Smooth muscle cell (in vitro differentiated cells): Measurements from ENCODE around the gene TMPRSS11D. TPM values are rescaled to one million over a fixed set of nuclear protein-coding genes. Genes with fewer than 3 reads are reported as not detected.

Experiments
- DNase-seq: peaks from one replicate; lab custom pipeline; 2025; ENCODE audit not compliant: unreplicated experiment; lab: John Stamatoyannopoulos, UW
- H2AFZ ChIP-seq: fragments of 200-600 bp; sonication (generic); 2 replicates; pipeline ENCODE4 v1.6.0; 2016; ENCODE audit warnings: antibody characterized with exemption, low read depth, mild to moderate bottlenecking
- H3F3A ChIP-seq: fragments of 200-600 bp; sonication (generic); 2 replicates; pipeline ENCODE4 v1.6.0; 2017; ENCODE audit warnings: antibody characterized with exemption, low read depth
- H3K27ac ChIP-seq: fragments of 200-600 bp; sonication (generic); 2 replicates; pipeline ENCODE4 v1.5.1; 2016; ENCODE audit warnings: low read depth, mild to moderate bottlenecking
- H3K27me3 ChIP-seq: fragments of 200-600 bp; sonication (generic); 2 replicates; pipeline ENCODE4 v1.6.1; 2016; ENCODE audit warnings: low read depth, mild to moderate bottlenecking
- H3K36me3 ChIP-seq: fragments of 200-600 bp; sonication (generic); 2 replicates; pipeline ENCODE4 v1.5.1; 2016; ENCODE audit warnings: low read depth
- H3K4me1 ChIP-seq: fragments of 200-600 bp; sonication (generic); 2 replicates; pipeline ENCODE4 v1.5.1; 2016; ENCODE audit warnings: low read depth
- H3K4me2 ChIP-seq: fragments of 200-600 bp; sonication (generic); 2 replicates; pipeline ENCODE4 v1.6.0; 2016; ENCODE audit warnings: mild to moderate bottlenecking
- H3K4me3 ChIP-seq: fragments of 200-600 bp; sonication (generic); 2 replicates; pipeline ENCODE4 v1.5.1; 2016; ENCODE audit warnings: mild to moderate bottlenecking
- H3K79me2 ChIP-seq: fragments of 200-600 bp; sonication (generic); 2 replicates; pipeline ENCODE4 v1.6.0; 2016; ENCODE audit warnings: low read depth, mild to moderate bottlenecking
- H3K9ac ChIP-seq: fragments of 200-600 bp; sonication (generic); 2 replicates; pipeline ENCODE4 v1.6.0; 2016; ENCODE audit warnings: low read depth
- H3K9me3 ChIP-seq: fragments of 200-600 bp; sonication (generic); replicated peaks from 2 replicates; pipeline ENCODE4 v1.5.1; 2016; ENCODE audit warnings: low read depth
- H4K20me1 ChIP-seq: fragments of 200-600 bp; sonication (generic); 2 replicates; pipeline ENCODE4 v1.6.0; 2016; ENCODE audit warnings: low read depth
- CTCF ChIP-seq: fragments of 200-600 bp; sonication (generic); IDR thresholded peaks from 2 replicates; pipeline ENCODE4 v1.5.1; 2017; ENCODE audit warnings: borderline replicate concordance, mild to moderate bottlenecking, antibody characterized with exemption; ENCODE audit not compliant: insufficient read depth, poor library complexity, severe bottlenecking
- WGBS: methylation state at CpG from one replicate; pipeline ENCODE4 v1.1.7; 2016; ENCODE audit warnings: low lambda C conversion rate; 5-methylcytosine and 5-hydroxymethylcytosine counted together
- polyA plus RNA-seq: library from polyadenylated mRNA; unstranded; fragments of >200 nt; fragmentation: Nextera tagmentation; extraction: Ambion mirVana; gene quantifications from 2 replicates; pipeline ENCODE4 v1.2.1, GENCODE V29; 2016
- total RNA-seq: library from RNA; depleted of rRNA; stranded (reverse); fragments of >200 nt; gene quantifications from 2 replicates; pipeline ENCODE4 v1.2.3, GENCODE V29; 2014

TMPRSS11D gene
- total and polyA plus RNA-seq, 2 experiments from 2014 or later: not detected

- no peak overlapping the region for H2AFZ ChIP-seq
- no peak for DNase-seq
- no peak overlapping the region for H3K4me3 ChIP-seq
- 90% methylated on average over 5 of the region's 5 CpGs for WGBS
- H3K4me1 ChIP-seq: peaks cover 12% of the 10 kb centered on the region
- no peak overlapping the region for H3K9ac ChIP-seq
- TF ChIP-seq CTCF: no peak
- no peak overlapping the region for H3K4me2 ChIP-seq
- H3K9me3 ChIP-seq: no peaks in the 10 kb centered on the region
- no peaks in the 10 kb centered on the region for H3K36me3 ChIP-seq
- H4K20me1 ChIP-seq: no peaks in the 10 kb centered on the region
- peaks cover 3% of the 10 kb centered on the region for H3F3A ChIP-seq
- H3K27me3 ChIP-seq: no peaks in the 10 kb centered on the region
- H3K79me2 ChIP-seq: no peaks in the 10 kb centered on the region
- no peak overlapping the region for H3K27ac ChIP-seq
These were observed 344 bp downstream of the TMPRSS11D start for GRCh38 chr4:67883458-67883857.

GRCh38 chr4:67880866-67881610 is 2.8 kb downstream of the TMPRSS11D start:
- Histone ChIP-seq H3K27ac (no peak overlapping the region), H2AFZ (no peak overlapping the region), H3K4me3 (no peak overlapping the region), H4K20me1 (no peaks in the 10 kb centered on the region), H3K4me2 (no peak overlapping the region), H3K4me1 (peaks cover 9% of the 10 kb centered on the region), H3F3A (peaks cover 3% of the 10 kb centered on the region), H3K36me3 (no peaks in the 10 kb centered on the region), H3K9me3 (no peaks in the 10 kb centered on the region), H3K79me2 (no peaks in the 10 kb centered on the region), H3K27me3 (no peaks in the 10 kb centered on the region), H3K9ac (no peak overlapping the region)
- no peak for TF ChIP-seq CTCF
- 72% methylated on average over 1 of the region's 1 CpG for whole genome bisulfite sequencing
- DNase-seq: no peak

GRCh38 chr4:67879486-67879885 is 4.3 kb downstream of the TMPRSS11D start:
- H3K4me3 ChIP-seq: no peak overlapping the region
- H3K79me2 ChIP-seq: no peaks in the 10 kb centered on the region
- TF ChIP-seq CTCF: no peak
- no peaks in the 10 kb centered on the region for H3K9me3 ChIP-seq
- H4K20me1 ChIP-seq: no peaks in the 10 kb centered on the region
- H3K36me3 ChIP-seq: no peaks in the 10 kb centered on the region
- WGBS: 89% methylated on average over 3 of the region's 3 CpGs
- no peaks in the 10 kb centered on the region for H3K27me3 ChIP-seq
- H3K4me1 ChIP-seq: no peaks in the 10 kb centered on the region
- no peaks in the 10 kb centered on the region for H3F3A ChIP-seq
- H3K27ac ChIP-seq: no peak overlapping the region
- DNase-seq: no peak
- H3K4me2 ChIP-seq: no peak overlapping the region
- no peak overlapping the region for H2AFZ ChIP-seq
- no peak overlapping the region for H3K9ac ChIP-seq

GRCh38 chr4:67877086-67877485 is 6.7 kb downstream of the TMPRSS11D start:
- H3K4me1 ChIP-seq: no peaks in the 10 kb centered on the region
- WGBS: 95% methylated on average over 3 of the region's 3 CpGs
- no peak overlapping the region for H3K4me3 ChIP-seq
- H3K27ac ChIP-seq: no peak overlapping the region
- H2AFZ ChIP-seq: no peak overlapping the region
- no peak for DNase-seq
- no peaks in the 10 kb centered on the region for H3K36me3 ChIP-seq
- no peaks in the 10 kb centered on the region for H3F3A ChIP-seq
- no peaks in the 10 kb centered on the region for H3K9me3 ChIP-seq
- H4K20me1 ChIP-seq: no peaks in the 10 kb centered on the region
- no peak overlapping the region for H3K9ac ChIP-seq
- no peak for TF ChIP-seq CTCF
- no peaks in the 10 kb centered on the region for H3K79me2 ChIP-seq
- no peak overlapping the region for H3K4me2 ChIP-seq
- no peaks in the 10 kb centered on the region for H3K27me3 ChIP-seq
